Sigmoid colon (tissue), 7 donors: Measurements from ENCODE around the gene AGBL1. TPM values are rescaled to one million over a fixed set of nuclear protein-coding genes. Genes with fewer than 3 reads are reported as not detected.

Source experiments
- DNase-seq: peaks from one replicate; pipeline ENCODE4 v3.0.0-alpha.2; 2019
- H3K27ac ChIP-seq, 4 donors: fragments of 200-600 bp; sonication (generic); one replicate each; pipeline ENCODE4 v1.5.1; 2016 to 2019; ENCODE audit warnings: mild to moderate bottlenecking in 1 of 4
- H3K27me3 ChIP-seq, 3 donors: fragments of 200-600 bp; sonication (generic); one replicate each; pipeline ENCODE4 v1.5.1; 2019; ENCODE audit warnings: mild to moderate bottlenecking in 1 of 3
- H3K36me3 ChIP-seq, 4 donors: fragments of 200-600 bp; sonication (generic); one replicate each; pipeline ENCODE4 v1.5.1; 2016 to 2019
- H3K4me1 ChIP-seq, 4 donors: fragments of 200-600 bp; sonication (generic); one replicate each; pipeline ENCODE4 v1.5.1; 2017 to 2019
- H3K4me3 ChIP-seq, 4 donors: fragments of 200-600 bp; sonication (generic); one replicate each; pipeline ENCODE4 v1.5.1; 2017 to 2019; ENCODE audit warnings: mild to moderate bottlenecking in 2 of 4, moderate library complexity in 1 of 4
- H3K9me3 ChIP-seq, 4 donors: fragments of 200-600 bp in 3 of 4; sonication (generic) in 3 of 4; one replicate each; pipeline versions ENCODE4 v1.5.1 to v1.6.1; 2013 to 2019
- EP300 ChIP-seq, 4 donors: sonication (generic); formaldehyde crosslinking; IDR thresholded peaks; one replicate each; pipeline ENCODE4 v1.6.1; 2017; ENCODE audit warnings: antibody characterized with exemption in 4 of 4
- POLR2A ChIP-seq, 2 donors: fragments of 450-650 bp; IDR thresholded peaks; one replicate each; pipeline ENCODE4 v1.6.1; 2016; ENCODE audit warnings: antibody characterized with exemption in 2 of 2, mild to moderate bottlenecking in 2 of 2, moderate library complexity in 2 of 2
- POLR2AphosphoS5 ChIP-seq, 4 donors: sonication (generic); formaldehyde crosslinking; IDR thresholded peaks; one replicate each; pipeline ENCODE4 v1.6.1; 2017; ENCODE audit warnings: antibody characterized with exemption in 4 of 4
- WGBS, 2 donors: extraction: QIAGEN DNeasy Blood & Tissue Kit; methylation state at CpG; one replicate each; pipeline ENCODE4 v1.1.7; 2013; 5-methylcytosine and 5-hydroxymethylcytosine counted together
- intact Hi-C: fragments of 100-400 bp; cut with DNase I; formaldehyde crosslinking; loops from one replicate; pipeline ENCODE4 v1.15.1; 2023
- polyA plus RNA-seq, 3 donors: library from polyadenylated mRNA; stranded (reverse); fragments of 200-250 nt; gene quantifications; one replicate each; pipeline ENCODE4 v1.2.3, GENCODE V29; 2013
- total RNA-seq, 4 donors: library from RNA; depleted of rRNA; stranded (reverse); fragments of >200 nt; gene quantifications; one replicate each; pipeline ENCODE4 v1.1.0, GENCODE V29; 2016
- TF ChIP-seq, protein P1 (sequence below), 4 experiments: fragments of 450-650 bp in 3 of 4; fragments of 200-600 bp in 1 of 4; IDR thresholded peaks; one replicate each; pipeline ENCODE4 v1.5.1; 2016 to 2019; ENCODE audit warnings: antibody characterized with exemption in 4 of 4, mild to moderate bottlenecking in 3 of 4, moderate library complexity in 2 of 4
- donor health status: healthy with polysubstance abuse.
- donor health status: Bipolar disorder and iron deficiency.
- donor health status: healthy.

The AGBL1 gene
- total and polyA plus RNA-seq, 7 donors = 0.16 to 0.28 TPM; not detected in 5

DNA sequence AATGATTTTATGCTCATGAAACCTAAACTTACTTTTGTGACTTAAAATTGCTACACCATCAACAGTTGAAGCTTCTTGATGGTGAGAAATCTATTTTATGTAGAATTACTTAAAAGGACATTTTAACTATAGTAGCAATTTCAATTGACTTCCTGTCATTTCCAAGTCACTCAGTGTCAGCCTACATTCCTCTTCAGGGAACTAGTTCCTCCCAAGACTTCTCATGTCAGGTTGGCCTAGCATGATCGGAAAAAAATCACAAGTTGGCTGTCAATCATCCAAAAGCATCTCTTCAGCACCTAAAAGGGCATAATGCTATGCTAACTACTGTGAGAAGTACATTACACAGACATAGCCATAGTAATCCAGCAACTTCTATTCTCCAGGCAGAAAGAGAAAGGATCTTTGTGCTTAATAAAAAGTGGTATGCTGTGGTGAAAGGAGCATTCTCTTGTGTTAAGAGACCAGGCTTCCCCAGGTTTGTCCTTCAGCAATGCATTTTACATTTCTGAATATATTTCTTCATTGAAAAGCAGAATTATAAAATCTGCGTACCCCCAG, 893.7 kb downstream of the AGBL1 start:
- H3K27ac ChIP-seq = no peak overlapping the region
- TF ChIP-seq POLR2A (IDR thresholded peaks at IDR 0.05) (no peak), POLR2AphosphoS5 (IDR thresholded peaks at IDR 0.05) (no peak), EP300 (IDR thresholded peaks at IDR 0.05) (no peak)
- TF ChIP-seq, protein P1, sequence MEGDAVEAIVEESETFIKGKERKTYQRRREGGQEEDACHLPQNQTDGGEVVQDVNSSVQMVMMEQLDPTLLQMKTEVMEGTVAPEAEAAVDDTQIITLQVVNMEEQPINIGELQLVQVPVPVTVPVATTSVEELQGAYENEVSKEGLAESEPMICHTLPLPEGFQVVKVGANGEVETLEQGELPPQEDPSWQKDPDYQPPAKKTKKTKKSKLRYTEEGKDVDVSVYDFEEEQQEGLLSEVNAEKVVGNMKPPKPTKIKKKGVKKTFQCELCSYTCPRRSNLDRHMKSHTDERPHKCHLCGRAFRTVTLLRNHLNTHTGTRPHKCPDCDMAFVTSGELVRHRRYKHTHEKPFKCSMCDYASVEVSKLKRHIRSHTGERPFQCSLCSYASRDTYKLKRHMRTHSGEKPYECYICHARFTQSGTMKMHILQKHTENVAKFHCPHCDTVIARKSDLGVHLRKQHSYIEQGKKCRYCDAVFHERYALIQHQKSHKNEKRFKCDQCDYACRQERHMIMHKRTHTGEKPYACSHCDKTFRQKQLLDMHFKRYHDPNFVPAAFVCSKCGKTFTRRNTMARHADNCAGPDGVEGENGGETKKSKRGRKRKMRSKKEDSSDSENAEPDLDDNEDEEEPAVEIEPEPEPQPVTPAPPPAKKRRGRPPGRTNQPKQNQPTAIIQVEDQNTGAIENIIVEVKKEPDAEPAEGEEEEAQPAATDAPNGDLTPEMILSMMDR (IDR thresholded peaks at IDR 0.05) = no peak
- H3K4me3 ChIP-seq = no peak overlapping the region
- 86 to 87% methylated on average over 2 of the region's 2 CpGs for WGBS, 2 donors
- intact Hi-C loops = no loop called here
- H3K27me3 ChIP-seq = no peaks in the 10 kb centered on the region
- H3K9me3 ChIP-seq = peaks cover 0 to 2% (median 0%) of the 10 kb centered on the region in 4 donors
- DNase-seq = no peak
- no peaks in the 10 kb centered on the region for H3K4me1 ChIP-seq
- H3K36me3 ChIP-seq = no peaks in the 10 kb centered on the region

DNA sequence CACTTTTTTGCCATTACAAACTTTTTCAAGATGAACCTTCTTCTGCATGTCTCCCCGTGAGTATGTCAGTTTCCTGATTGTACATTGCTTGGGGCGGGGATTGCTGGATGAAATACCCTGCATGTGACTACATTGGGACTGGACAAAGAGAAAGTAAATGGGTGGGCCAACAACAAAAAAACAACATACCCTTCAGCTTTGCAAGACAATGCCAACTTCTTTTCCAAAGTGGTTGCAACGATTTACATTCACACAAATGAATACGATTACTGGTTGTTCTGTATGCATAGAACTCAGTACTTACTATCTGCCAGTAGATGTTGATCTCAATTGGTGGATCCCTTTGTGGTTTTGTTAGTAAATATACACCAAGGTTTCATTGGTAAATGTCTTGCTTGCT, 908.4 kb downstream of the AGBL1 start:
- WGBS, 2 donors = 76% methylated on average over 4 of the region's 4 CpGs
- intact Hi-C loops = no loop called here
- TF ChIP-seq POLR2AphosphoS5 (IDR thresholded peaks at IDR 0.05) (no peak), POLR2A (IDR thresholded peaks at IDR 0.05) (no peak), EP300 (IDR thresholded peaks at IDR 0.05) (no peak)
- TF ChIP-seq, protein P1 (IDR thresholded peaks at IDR 0.05) = no peak

DNA sequence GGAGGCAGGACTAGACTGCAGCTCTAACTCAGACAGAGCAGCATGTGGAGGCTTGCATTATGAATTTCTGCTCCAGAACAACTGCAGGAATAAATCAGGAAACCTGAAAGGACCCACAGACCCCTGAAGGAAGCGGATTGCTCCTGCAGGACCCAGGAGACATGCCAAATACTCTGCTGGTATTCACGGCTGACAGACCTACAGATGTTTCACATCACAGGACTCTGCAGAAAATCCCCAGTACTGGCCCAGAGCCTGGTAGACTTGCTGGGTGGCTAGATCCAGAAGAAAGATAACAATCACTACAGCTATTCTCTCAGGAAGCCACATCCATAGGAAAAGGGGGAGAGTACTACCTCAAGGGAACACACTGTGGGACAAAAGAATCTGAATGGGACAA, 942.1 kb downstream of the AGBL1 start:
- peaks cover 0 to 7% (median 1%) of the 10 kb centered on the region in 4 donors for H3K9me3 ChIP-seq
- no peak for TF ChIP-seq POLR2A (IDR thresholded peaks at IDR 0.05)
- TF ChIP-seq, protein P1 (IDR thresholded peaks at IDR 0.05) = no peak
- no peak for TF ChIP-seq EP300 (IDR thresholded peaks at IDR 0.05)
- TF ChIP-seq POLR2AphosphoS5 (IDR thresholded peaks at IDR 0.05) = no peak
- no peaks in the 10 kb centered on the region for H3K36me3 ChIP-seq
- WGBS, 2 donors = 69 to 72% methylated on average over 2 of the region's 2 CpGs
- no peak overlapping the region for H3K4me3 ChIP-seq
- no peak overlapping the region for H3K27ac ChIP-seq
- no peak for DNase-seq
- H3K4me1 ChIP-seq = no peaks in the 10 kb centered on the region
- H3K27me3 ChIP-seq = no peaks in the 10 kb centered on the region
- intact Hi-C loops = no loop called here

More for the DNA sequence above, 908.4 kb downstream of the AGBL1 start:
- no peak overlapping the region for H3K4me3 ChIP-seq
- no peaks in the 10 kb centered on the region for H3K4me1 ChIP-seq
- H3K27ac ChIP-seq = no peak overlapping the region
- no peaks in the 10 kb centered on the region for H3K36me3 ChIP-seq
- DNase-seq = no peak
- H3K9me3 ChIP-seq = no peaks in the 10 kb centered on the region
- no peaks in the 10 kb centered on the region for H3K27me3 ChIP-seq

- DNase-seq = no peak
- H3K27me3 ChIP-seq = no peaks in the 10 kb centered on the region
- TF ChIP-seq, protein P1 (IDR thresholded peaks at IDR 0.05) = no peak
- TF ChIP-seq POLR2A (IDR thresholded peaks at IDR 0.05) (no peak), EP300 (IDR thresholded peaks at IDR 0.05) (no peak), POLR2AphosphoS5 (IDR thresholded peaks at IDR 0.05) (no peak)
- 78 to 86% methylated on average over 6 of the region's 6 CpGs for WGBS, 2 donors
- H3K27ac ChIP-seq = no peak overlapping the region
- intact Hi-C loops = no loop called here
- H3K36me3 ChIP-seq = no peaks in the 10 kb centered on the region
- no peaks in the 10 kb centered on the region for H3K9me3 ChIP-seq
- no peak overlapping the region for H3K4me3 ChIP-seq
- H3K4me1 ChIP-seq = no peaks in the 10 kb centered on the region
Measured at GRCh38 chr15:87031540-87032230, 952.0 kb downstream of the AGBL1 start.
